ENCODE results near the gene DNAAF5. TPM values are rescaled to one million over a fixed set of nuclear protein-coding genes. Genes with fewer than 3 reads are reported as not detected.
"Not testable (repeated sequence)": the region's sequence is repeated elsewhere in the genome, so short reads cannot be mapped to it uniquely, and the experiment has no call there.

The DNAAF5 gene
- total RNA-seq, 1 donor from 2014 or later = 15.2 TPM

DNA sequence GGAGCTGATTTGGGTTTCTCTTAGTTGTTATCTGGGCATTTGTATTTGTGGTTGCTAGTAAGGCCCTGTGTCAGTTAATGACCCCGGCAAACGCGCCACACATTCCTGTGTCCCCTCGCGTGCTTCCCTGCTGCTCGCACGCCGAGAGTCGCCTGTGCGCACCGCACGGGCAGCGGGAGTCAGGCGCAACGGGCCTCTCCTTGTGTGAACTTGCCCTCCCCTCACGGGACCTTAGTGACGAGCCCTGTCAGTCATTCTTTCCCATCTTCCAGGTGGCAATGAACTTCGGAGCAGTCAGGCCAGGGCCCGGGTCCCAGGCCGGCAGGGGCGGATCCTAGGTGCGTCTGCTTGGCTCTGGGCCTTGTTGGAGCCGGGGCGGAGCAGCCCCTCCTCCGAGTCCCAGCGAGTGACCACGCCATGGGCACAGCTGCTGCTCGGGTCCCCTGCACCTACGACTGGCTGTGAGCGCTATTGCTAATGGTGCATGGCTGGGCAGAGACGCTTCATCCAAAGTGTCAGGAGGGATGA, 13.0 kb downstream of the DNAAF5 start:
- Mint-ChIP-seq H3K36me3 (ENCODE audit: unreplicated experiment) (no peaks in the 10 kb centered on the region), H3K9me3 (ENCODE audit: unreplicated experiment) (peaks cover 5% of the 10 kb centered on the region), H3K4me3 (ENCODE audit: unreplicated experiment) (no peak overlapping the region), H3K27me3 (ENCODE audit: unreplicated experiment) (peaks cover 2% of the 10 kb centered on the region), H3K27ac (ENCODE audit: unreplicated experiment) (no peak overlapping the region), H3K4me1 (ENCODE audit: low read depth, unreplicated experiment) (peaks cover 5% of the 10 kb centered on the region)
- TF ChIP-seq, protein P1, sequence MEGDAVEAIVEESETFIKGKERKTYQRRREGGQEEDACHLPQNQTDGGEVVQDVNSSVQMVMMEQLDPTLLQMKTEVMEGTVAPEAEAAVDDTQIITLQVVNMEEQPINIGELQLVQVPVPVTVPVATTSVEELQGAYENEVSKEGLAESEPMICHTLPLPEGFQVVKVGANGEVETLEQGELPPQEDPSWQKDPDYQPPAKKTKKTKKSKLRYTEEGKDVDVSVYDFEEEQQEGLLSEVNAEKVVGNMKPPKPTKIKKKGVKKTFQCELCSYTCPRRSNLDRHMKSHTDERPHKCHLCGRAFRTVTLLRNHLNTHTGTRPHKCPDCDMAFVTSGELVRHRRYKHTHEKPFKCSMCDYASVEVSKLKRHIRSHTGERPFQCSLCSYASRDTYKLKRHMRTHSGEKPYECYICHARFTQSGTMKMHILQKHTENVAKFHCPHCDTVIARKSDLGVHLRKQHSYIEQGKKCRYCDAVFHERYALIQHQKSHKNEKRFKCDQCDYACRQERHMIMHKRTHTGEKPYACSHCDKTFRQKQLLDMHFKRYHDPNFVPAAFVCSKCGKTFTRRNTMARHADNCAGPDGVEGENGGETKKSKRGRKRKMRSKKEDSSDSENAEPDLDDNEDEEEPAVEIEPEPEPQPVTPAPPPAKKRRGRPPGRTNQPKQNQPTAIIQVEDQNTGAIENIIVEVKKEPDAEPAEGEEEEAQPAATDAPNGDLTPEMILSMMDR (IDR thresholded peaks at IDR 0.05; ENCODE audit: partially characterized antibody, unreplicated experiment) = no peak
- peak; percentile 9 for DNase-seq

DNA sequence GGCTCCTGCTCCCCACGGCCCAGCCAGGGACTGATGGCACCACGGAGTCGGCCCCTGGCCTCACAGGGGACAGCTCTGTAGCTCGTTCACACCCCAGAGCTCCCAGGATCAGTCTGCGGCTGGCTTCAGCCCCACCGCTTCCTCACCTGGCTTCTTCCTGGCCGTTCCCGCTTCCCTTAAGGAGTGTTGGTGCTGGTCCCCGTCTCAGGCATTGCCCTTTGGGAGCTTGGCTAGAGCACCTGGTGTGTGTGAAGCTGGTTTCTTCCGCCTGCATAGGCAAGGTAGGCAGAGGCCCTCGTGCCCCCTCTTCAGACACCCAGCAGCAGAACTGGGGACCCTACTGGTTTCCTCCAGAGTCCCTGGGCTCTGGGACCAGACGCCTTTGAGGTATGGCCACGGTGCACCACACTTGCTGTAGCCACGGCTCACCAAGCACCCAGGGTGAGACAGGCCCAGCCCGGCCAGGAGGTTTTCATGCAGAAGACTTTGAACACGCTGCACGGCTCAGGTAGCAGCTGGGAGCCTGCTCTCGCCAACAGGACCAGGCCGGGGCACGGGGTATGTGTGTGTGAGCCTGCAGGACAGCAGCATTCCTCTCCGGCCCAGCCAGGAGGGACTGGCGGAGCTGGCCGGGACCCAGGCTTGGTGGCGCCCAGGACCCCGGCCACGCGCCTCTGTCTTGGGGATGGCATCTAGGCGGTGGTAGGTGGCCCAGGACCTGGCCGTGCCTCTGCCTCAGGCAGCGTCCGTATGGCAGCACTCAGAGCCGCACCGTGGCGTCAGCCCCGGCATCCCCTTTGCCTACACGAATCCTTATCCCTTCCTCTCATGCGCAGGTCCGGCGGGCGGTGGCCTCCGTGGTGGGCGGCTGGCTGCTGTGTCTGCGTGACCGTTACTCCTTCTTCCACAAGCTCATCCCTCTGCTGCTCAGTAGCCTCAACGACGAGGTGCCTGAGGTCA, 13.8 kb downstream of the DNAAF5 start:
- DNase-seq = peak; percentile 13
- H3K36me3 Mint-ChIP-seq (ENCODE audit: unreplicated experiment) = no peaks in the 10 kb centered on the region
- no peak overlapping the region for H3K27ac Mint-ChIP-seq (ENCODE audit: unreplicated experiment)
- peaks cover 2% of the 10 kb centered on the region for H3K27me3 Mint-ChIP-seq (ENCODE audit: unreplicated experiment)
- H3K4me3 Mint-ChIP-seq (ENCODE audit: unreplicated experiment) = no peak overlapping the region
- H3K9me3 Mint-ChIP-seq (ENCODE audit: unreplicated experiment) = peaks cover 5% of the 10 kb centered on the region
- TF ChIP-seq, protein P1 (IDR thresholded peaks at IDR 0.05; ENCODE audit: partially characterized antibody, unreplicated experiment) = no peak
- H3K4me1 Mint-ChIP-seq (ENCODE audit: low read depth, unreplicated experiment) = peaks cover 5% of the 10 kb centered on the region

DNA sequence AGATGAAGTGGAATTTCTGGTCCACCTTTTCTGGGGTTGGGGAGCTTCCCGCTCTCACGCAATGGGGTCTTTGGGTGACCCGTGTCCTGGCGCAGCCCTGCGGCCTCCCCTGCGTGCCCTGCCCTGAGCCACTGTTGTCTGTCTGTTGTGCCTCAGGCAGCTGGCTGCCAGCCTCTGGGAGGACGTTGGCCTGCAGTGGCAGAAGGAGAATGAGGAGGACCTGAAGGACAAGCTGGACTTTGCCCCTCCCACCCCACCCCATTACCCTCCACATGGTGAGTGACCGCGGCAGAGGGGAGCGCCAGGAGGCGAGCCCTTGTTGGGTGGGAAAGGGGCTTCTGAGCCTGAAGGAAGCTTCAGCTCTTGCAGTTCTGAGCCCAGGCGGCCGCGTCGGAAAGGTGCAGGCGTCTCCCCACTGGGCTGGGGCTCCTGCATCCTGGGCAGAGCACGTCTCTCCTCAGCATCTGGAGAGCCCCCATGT, 14.7 kb downstream of the DNAAF5 start:
- H3K27me3 Mint-ChIP-seq (ENCODE audit: unreplicated experiment) = peaks cover 3% of the 10 kb centered on the region
- peaks cover 5% of the 10 kb centered on the region for H3K4me1 Mint-ChIP-seq (ENCODE audit: low read depth, unreplicated experiment)
- H3K36me3 Mint-ChIP-seq (ENCODE audit: unreplicated experiment) = no peaks in the 10 kb centered on the region
- no peak overlapping the region for H3K4me3 Mint-ChIP-seq (ENCODE audit: unreplicated experiment)
- TF ChIP-seq, protein P1 (IDR thresholded peaks at IDR 0.05; ENCODE audit: partially characterized antibody, unreplicated experiment) = no peak
- peaks cover 5% of the 10 kb centered on the region for H3K9me3 Mint-ChIP-seq (ENCODE audit: unreplicated experiment)
- DNase-seq = peak; percentile 10
- H3K27ac Mint-ChIP-seq (ENCODE audit: unreplicated experiment) = no peak overlapping the region

DNA sequence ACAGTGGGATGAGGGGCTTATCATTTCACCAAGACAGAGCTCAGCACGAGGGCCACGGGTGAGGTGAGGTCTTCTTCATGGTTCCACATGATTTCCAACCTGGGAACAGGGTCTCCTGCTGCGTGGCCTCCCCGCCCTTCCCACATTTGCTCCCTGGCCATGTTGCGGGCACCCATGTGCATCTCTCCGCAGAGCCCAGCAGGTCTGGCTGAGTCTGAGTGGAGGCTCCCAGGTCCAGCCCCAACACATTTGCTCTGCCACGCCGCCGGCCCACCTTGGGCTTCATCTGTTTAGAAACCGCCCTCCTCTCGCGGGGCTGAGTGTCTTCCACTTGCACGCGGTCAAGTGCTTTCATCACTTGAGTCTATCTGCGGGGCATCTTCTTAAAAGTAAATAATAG, 15.4 kb downstream of the DNAAF5 start:
- Mint-ChIP-seq H3K27ac (ENCODE audit: unreplicated experiment) (no peak overlapping the region), H3K9me3 (ENCODE audit: unreplicated experiment) (peaks cover 6% of the 10 kb centered on the region), H3K4me3 (ENCODE audit: unreplicated experiment) (no peak overlapping the region), H3K27me3 (ENCODE audit: unreplicated experiment) (peaks cover 5% of the 10 kb centered on the region), H3K36me3 (ENCODE audit: unreplicated experiment) (no peaks in the 10 kb centered on the region), H3K4me1 (ENCODE audit: low read depth, unreplicated experiment) (peaks cover 5% of the 10 kb centered on the region)
- no peak for DNase-seq
- TF ChIP-seq, protein P1 (IDR thresholded peaks at IDR 0.05; ENCODE audit: partially characterized antibody, unreplicated experiment) = no peak

DNA sequence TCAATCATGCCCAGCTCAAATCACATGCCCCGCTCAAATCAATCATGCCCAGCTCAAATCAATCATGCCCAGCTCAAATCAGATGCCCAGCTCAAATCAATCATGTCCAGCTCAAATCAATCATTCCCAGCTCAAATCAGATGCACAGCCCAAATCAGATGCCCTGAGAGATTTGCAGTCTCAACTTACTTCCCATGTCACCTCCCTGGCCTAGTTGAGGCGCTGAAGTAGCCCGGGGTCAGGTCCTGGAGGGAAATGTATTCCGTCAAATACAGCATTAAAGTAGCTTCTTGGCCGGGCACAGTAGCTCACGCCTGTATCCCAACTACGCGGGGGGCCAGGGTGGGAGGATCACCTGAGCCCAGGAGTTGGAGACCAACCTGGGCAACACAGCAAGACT, 16.3 kb downstream of the DNAAF5 start:
- H3K4me1 Mint-ChIP-seq (ENCODE audit: low read depth, unreplicated experiment) = peaks cover 5% of the 10 kb centered on the region
- H3K4me3 Mint-ChIP-seq (ENCODE audit: unreplicated experiment) = no peak overlapping the region
- peaks cover 7% of the 10 kb centered on the region for H3K9me3 Mint-ChIP-seq (ENCODE audit: unreplicated experiment)
- TF ChIP-seq, protein P1 (IDR thresholded peaks at IDR 0.05; ENCODE audit: partially characterized antibody, unreplicated experiment) = no peak
- peaks cover 10% of the 10 kb centered on the region for H3K27me3 Mint-ChIP-seq (ENCODE audit: unreplicated experiment)
- no peak overlapping the region for H3K27ac Mint-ChIP-seq (ENCODE audit: unreplicated experiment)
- no peaks in the 10 kb centered on the region for H3K36me3 Mint-ChIP-seq (ENCODE audit: unreplicated experiment)
- no peak for DNase-seq

DNA sequence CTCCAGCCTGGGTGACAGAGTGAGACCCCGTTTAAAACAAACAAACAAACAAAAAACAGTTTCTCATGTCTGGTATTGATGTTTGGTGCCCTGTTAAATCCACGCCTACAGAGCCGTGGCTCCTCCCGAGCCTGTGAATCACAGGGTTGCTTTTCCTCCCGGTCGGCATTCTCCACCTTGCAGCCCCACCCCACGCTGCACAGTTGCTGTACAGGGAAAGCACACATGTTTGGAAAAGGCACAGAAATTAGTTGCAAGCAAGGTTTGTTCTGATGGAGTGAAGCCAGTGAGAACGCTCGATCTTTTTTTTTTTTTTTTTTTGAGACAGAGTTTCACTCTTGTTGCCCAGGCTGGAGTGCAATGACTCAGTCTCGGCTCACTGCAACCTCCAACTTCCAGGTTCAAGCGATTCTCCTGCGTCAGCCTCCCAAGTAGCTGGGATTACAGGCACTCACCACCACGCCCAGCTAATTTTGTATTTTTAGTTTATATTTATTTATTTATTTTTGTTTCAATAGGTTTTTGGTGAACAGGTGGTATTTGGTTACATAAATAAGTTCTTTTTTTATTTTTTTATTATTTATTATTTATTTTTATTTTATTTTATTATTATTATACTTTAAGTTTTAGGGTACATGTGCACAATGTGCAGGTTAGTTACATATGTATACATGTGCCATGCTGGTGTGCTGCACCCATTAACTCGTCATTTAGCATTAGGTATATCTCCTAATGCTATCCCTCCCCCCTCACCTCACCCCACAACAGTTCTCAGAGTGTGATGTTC, 17.0 kb downstream of the DNAAF5 start:
- DNase-seq = peak; percentile 3
- H3K27ac Mint-ChIP-seq (ENCODE audit: unreplicated experiment); H3K36me3 Mint-ChIP-seq (ENCODE audit: unreplicated experiment); H3K4me1 Mint-ChIP-seq (ENCODE audit: low read depth, unreplicated experiment); H3K4me3 Mint-ChIP-seq (ENCODE audit: unreplicated experiment); H3K9me3 Mint-ChIP-seq (ENCODE audit: unreplicated experiment): not testable (repeated sequence)
- H3K27me3 Mint-ChIP-seq (ENCODE audit: unreplicated experiment) = peaks cover 11% of the 10 kb centered on the region
